ENCODE data around the gene HTR6. TPM values are rescaled to one million over a fixed set of nuclear protein-coding genes. Genes with fewer than 3 reads are reported as not detected.

HTR6 gene
- total RNA-seq, 1 experiment from 2014 or later, result 0.37 TPM

- Histone ChIP-seq H3T11ph (ENCODE audit: low read length) (no peak overlapping the region), H4K20me1 (ENCODE audit: control insufficient read depth, insufficient read depth, insufficient read length) (no peaks in the 10 kb centered on the region), H3K27me3 (ENCODE audit: insufficient read depth, low read length) (peaks cover 2% of the 10 kb centered on the region; the same call in 1 of the 2 replicates), H2BK120ac (ENCODE audit: low read depth, low read length, poor library complexity, severe bottlenecking) (no peak overlapping the region), H3K27ac (ENCODE audit: insufficient read length, low read depth, low read length) (no peak overlapping the region), H3K14ac (ENCODE audit: insufficient read depth, low read length) (no peak overlapping the region; the same call in 1 of the 2 replicates), H3K4me1 (ENCODE audit: insufficient read depth, low read length) (no peaks in the 10 kb centered on the region), H3K23me2 (ENCODE audit: insufficient read length, low read depth, low read length, poor library complexity, severe bottlenecking) (no peaks in the 10 kb centered on the region), H2BK5ac (ENCODE audit: insufficient read length, low read length) (no peak overlapping the region), H4K91ac (ENCODE audit: insufficient read length, low read depth, low read length) (peak overlapping the region; percentile 33), H2AFZ (ENCODE audit: low read length) (no peak overlapping the region), H4K5ac (ENCODE audit: insufficient read length, low read depth, low read length) (no peak overlapping the region), H3K9ac (ENCODE audit: extremely low read depth, insufficient read length, low read length) (no peak overlapping the region), H3K79me1 (ENCODE audit: insufficient read depth, low read depth, low read length, poor library complexity, severe bottlenecking) (no peaks in the 10 kb centered on the region), H3K9me3 (ENCODE audit: control insufficient read depth, low read depth, low read length) (no peaks in the 10 kb centered on the region), H4K8ac (replicated peaks; ENCODE audit: insufficient read length, low read depth, low read length) (no peak overlapping the region), H2BK20ac (ENCODE audit: low read depth, low read length, poor library complexity, severe bottlenecking) (no peak overlapping the region), H3K4me2 (ENCODE audit: insufficient read depth, insufficient read length, low read length) (no peak overlapping the region), H3K79me2 (ENCODE audit: insufficient read depth, low read length) (no peaks in the 10 kb centered on the region), H2BK15ac (ENCODE audit: low read depth, low read length) (no peak overlapping the region), H3K18ac (ENCODE audit: insufficient read length, low read depth, low read length) (no peak overlapping the region), H2AK5ac (ENCODE audit: insufficient read length, low read length) (no peak overlapping the region), H3K4ac (ENCODE audit: low read depth, low read length) (no peak overlapping the region; the same call in 1 of the 2 replicates), H3K56ac (ENCODE audit: insufficient read length, low read depth, low read length) (no peak overlapping the region), H3K23ac (ENCODE audit: insufficient read length, low read depth, low read length) (no peak overlapping the region), H2BK12ac (ENCODE audit: insufficient read length, low read depth, low read length) (no peak overlapping the region)
- Mint-ChIP-seq H3K4me1 (peaks cover 20 to 33% of the 10 kb centered on the region in 2 experiments), H3K36me3 (ENCODE audit: insufficient read depth in 1 of 3, low read depth in 3 of 3) (no peaks in the 10 kb centered on the region), H3K4me3 (no peak overlapping the region), H3K27me3 (ENCODE audit: low read depth) (peaks cover 24% of the 10 kb centered on the region), H3K9me3 (no peaks in the 10 kb centered on the region), H3K27ac (peak overlapping the region in 1 of 3 experiments; percentile 85; a peak in 1 of 7 replicates)
- no peak for TF ChIP-seq CTCF (conservative IDR thresholded peaks at IDR 0.05)
- WGBS (ENCODE audit: extremely low coverage, insufficient read length, low lambda C conversion rate), result no CpG with 5 or more reads among the region's 13 CpGs
- DNase-seq, result no peak
Observed at GRCh38 chr1:19658186-19658585, 6.5 kb upstream of the HTR6 start.
